GM19240 (cell line): Measurements from ENCODE around the gene DIP2C.

Experiments used
- DNase-seq: peaks from one replicate; pipeline ENCODE4 v3.0.0; 2011; ENCODE audit warnings: low spot score; ENCODE audit not compliant: insufficient read length

The DIP2C gene

GRCh38 chr10:677750-678661 is 11.5 kb downstream of the DIP2C start:
- DNase-seq = no peak

- DNase-seq = no peak
Observed at GRCh38 chr10:677038-677437, 12.4 kb downstream of the DIP2C start.

GRCh38 chr10:676178-676577 is 13.3 kb downstream of the DIP2C start:
- no peak for DNase-seq

- DNase-seq = no peak
Observed at GRCh38 chr10:675532-675931, 13.9 kb downstream of the DIP2C start.

- no peak for DNase-seq
Observed at GRCh38 chr10:673492-673891, 16.0 kb downstream of the DIP2C start.

GRCh38 chr10:672992-673391 is 16.5 kb downstream of the DIP2C start:
- no peak for DNase-seq

GRCh38 chr10:672203-672602 is 17.3 kb downstream of the DIP2C start:
- DNase-seq = no peak

GRCh38 chr10:670990-671389 is 18.5 kb downstream of the DIP2C start:
- DNase-seq = no peak

GRCh38 chr10:670038-670437 is 19.4 kb downstream of the DIP2C start:
- no peak for DNase-seq

GRCh38 chr10:668786-669485 is 20.5 kb downstream of the DIP2C start:
- DNase-seq = no peak

- DNase-seq = no peak
Observed at GRCh38 chr10:667602-668143, 21.8 kb downstream of the DIP2C start.

GRCh38 chr10:667096-667495 is 22.4 kb downstream of the DIP2C start:
- no peak for DNase-seq

- no peak for DNase-seq
Observed at GRCh38 chr10:666237-667012, 23.0 kb downstream of the DIP2C start.

- DNase-seq = no peak
Observed at GRCh38 chr10:665579-666091, 23.8 kb downstream of the DIP2C start.

GRCh38 chr10:664893-665292 is 24.6 kb downstream of the DIP2C start:
- DNase-seq = no peak

GRCh38 chr10:664301-664700 is 25.2 kb downstream of the DIP2C start:
- DNase-seq = no peak

GRCh38 chr10:663831-664251 is 25.6 kb downstream of the DIP2C start:
- no peak for DNase-seq

GRCh38 chr10:663466-663751 is 26.1 kb downstream of the DIP2C start:
- no peak for DNase-seq

GRCh38 chr10:662686-663465 is 26.6 kb downstream of the DIP2C start:
- no peak for DNase-seq

- no peak for DNase-seq
Observed at GRCh38 chr10:662223-662605, 27.3 kb downstream of the DIP2C start.
